CD14-positive monocyte (primary cell): ENCODE results near the gene OLR1. TPM values are rescaled to one million over a fixed set of nuclear protein-coding genes. Genes with fewer than 3 reads are reported as not detected.

ENCODE experiments used
- DNase-seq, 3 donors: peaks; one replicate each; pipeline ENCODE4 v3.0.0-alpha.2; 2011 to 2022
- H2AFZ ChIP-seq: 2 replicates; pipeline ENCODE4 v1.6.0; 2012; ENCODE audit warnings: mild to moderate bottlenecking, low read depth, low read length, inconsistent platforms; ENCODE audit not compliant: insufficient read depth, poor library complexity, severe bottlenecking
- H3K27ac ChIP-seq, 2 donors: 1 replicate in 1 of 2; 2 replicates in 1 of 2; pipeline ENCODE4 v1.5.1; 2012 to 2013; ENCODE audit warnings: low read length in 2 of 2, control low read depth in 1 of 2, inconsistent platforms in 1 of 2, low read depth in 1 of 2, mild to moderate bottlenecking in 1 of 2
- H3K27me3 ChIP-seq, 2 donors: one replicate each; pipeline versions ENCODE4 v1.6.0 to v1.6.1; 2011 to 2013; ENCODE audit warnings: low read length in 2 of 2; ENCODE audit not compliant: control insufficient read depth in 2 of 2, insufficient read depth in 2 of 2
- H3K36me3 ChIP-seq, 2 donors: replicated peaks in 1 of 2; 1 replicate in 1 of 2; 2 replicates in 1 of 2; pipeline versions ENCODE4 v1.5.1 to v1.6.1; 2012 to 2013; ENCODE audit warnings: low read length in 2 of 2, control low read depth in 1 of 2, inconsistent platforms in 1 of 2, mild to moderate bottlenecking in 1 of 2; ENCODE audit not compliant: insufficient read depth in 2 of 2, control insufficient read depth in 1 of 2
- H3K4me1 ChIP-seq, 2 donors: 1 replicate in 1 of 2; 2 replicates in 1 of 2; pipeline versions ENCODE4 v1.5.1 to v1.6.1; 2012 to 2013; ENCODE audit warnings: low read length in 2 of 2, control low read depth in 1 of 2, inconsistent platforms in 1 of 2, mild to moderate bottlenecking in 1 of 2, moderate library complexity in 1 of 2; ENCODE audit not compliant: insufficient read depth in 2 of 2, control insufficient read depth in 1 of 2
- H3K4me2 ChIP-seq: replicated peaks from 2 replicates; pipeline ENCODE3; 2012; ENCODE audit warnings: low read length, moderate library complexity, mild to moderate bottlenecking; ENCODE audit not compliant: poor library complexity, severe bottlenecking; ENCODE audit errors: extremely low read depth
- H3K4me3 ChIP-seq, 3 experiments: fragments of 200-600 bp in 1 of 3; sonication (generic) in 1 of 3; replicated peaks in 1 of 3; 1 replicate in 2 of 3; 2 replicates in 1 of 3; pipeline ENCODE4 v1.5.1; 2011 to 2013; ENCODE audit warnings: low read length in 3 of 3, mild to moderate bottlenecking in 3 of 3, control low read depth in 2 of 3, low read depth in 2 of 3, inconsistent platforms in 1 of 3, moderate library complexity in 1 of 3
- H3K79me2 ChIP-seq: 2 replicates; pipeline ENCODE4 v1.6.0; 2012; ENCODE audit warnings: mild to moderate bottlenecking, control low read depth, inconsistent platforms, low read length, moderate library complexity; ENCODE audit not compliant: insufficient read depth
- H3K9ac ChIP-seq: 2 replicates; pipeline ENCODE4 v1.6.0; 2017; ENCODE audit warnings: low read length, mild to moderate bottlenecking; ENCODE audit not compliant: insufficient read depth, poor library complexity, severe bottlenecking
- H3K9me3 ChIP-seq, 2 donors: replicated peaks in 1 of 2; 1 replicate in 1 of 2; 2 replicates in 1 of 2; pipeline versions ENCODE4 v1.5.1 to v1.6.1; 2012 to 2013; ENCODE audit warnings: low read length in 2 of 2, control low read depth in 1 of 2; ENCODE audit not compliant: control insufficient read depth in 1 of 2, insufficient read depth in 1 of 2
- H4K20me1 ChIP-seq: 2 replicates; pipeline ENCODE4 v1.6.0; 2012; ENCODE audit warnings: mild to moderate bottlenecking, low read length, control low read depth, moderate library complexity; ENCODE audit not compliant: insufficient read depth
- H3K27ac Mint-ChIP-seq, 7 donors: one replicate each; pipeline ENCODE4 v1.8.0; 2020; ENCODE audit warnings: mild to moderate bottlenecking in 7 of 7, mixed read lengths in 7 of 7, moderate library complexity in 6 of 7, inconsistent platforms in 2 of 7
- H3K27me3 Mint-ChIP-seq, 3 donors: one replicate each; pipeline ENCODE4 v1.8.0; 2021 to 2022; ENCODE audit warnings: low read depth in 3 of 3, mild to moderate bottlenecking in 3 of 3, mixed read lengths in 3 of 3, moderate library complexity in 3 of 3, inconsistent platforms in 1 of 3
- H3K36me3 Mint-ChIP-seq, 2 donors: one replicate each; pipeline ENCODE4 v1.8.0; 2020; ENCODE audit warnings: mixed read lengths in 2 of 2, inconsistent platforms in 1 of 2, mild to moderate bottlenecking in 1 of 2
- H3K4me1 Mint-ChIP-seq: one replicate; pipeline ENCODE4 v1.8.0; 2020; ENCODE audit warnings: mild to moderate bottlenecking, mixed read lengths
- H3K4me3 Mint-ChIP-seq, 2 donors: one replicate each; pipeline ENCODE4 v1.8.0; 2020; ENCODE audit warnings: mild to moderate bottlenecking in 2 of 2, mixed read lengths in 2 of 2, moderate library complexity in 1 of 2
- H3K9me3 Mint-ChIP-seq, 7 donors: one replicate each; pipeline ENCODE4 v1.8.0; 2020 to 2022; ENCODE audit warnings: mixed read lengths in 7 of 7, mild to moderate bottlenecking in 6 of 7, moderate library complexity in 6 of 7, inconsistent platforms in 2 of 7
- WGBS: methylation state at CpG from one replicate; pipeline ENCODE4 v1.1.5; 2013; ENCODE audit warnings: missing lambda C conversion rate; ENCODE audit not compliant: insufficient coverage; 5-methylcytosine and 5-hydroxymethylcytosine counted together
- intact Hi-C, 2 donors: fragments of 100-400 bp; cut with micrococcal nuclease; formaldehyde crosslinking; loops; one replicate each; pipeline versions ENCODE4 v1.15.0 to v1.15.1; 2023
- polyA plus RNA-seq, 3 donors: library from polyadenylated mRNA; depleted of rRNA in 1 of 3; unstranded in 2 of 3; stranded (reverse) in 1 of 3; fragments of 300-500 nt in 2 of 3; fragments of >200 nt in 1 of 3; fragmentation: Illumina TruSeq in 2 of 3; gene quantifications; 1 replicate in 2 of 3; 2 replicates in 1 of 3; pipeline ENCODE4 v1.2.3, GENCODE V29; 2012 to 2021
- TF ChIP-seq, protein P1 (sequence below): fragments of 200-600 bp; IDR thresholded peaks from one replicate; pipeline ENCODE4 v1.8.0; 2022; ENCODE audit warnings: antibody characterized with exemption, mild to moderate bottlenecking

The OLR1 gene
- polyA plus RNA-seq, 3 donors, result 0.88 to 12.9 (median 0.99) TPM

DNA sequence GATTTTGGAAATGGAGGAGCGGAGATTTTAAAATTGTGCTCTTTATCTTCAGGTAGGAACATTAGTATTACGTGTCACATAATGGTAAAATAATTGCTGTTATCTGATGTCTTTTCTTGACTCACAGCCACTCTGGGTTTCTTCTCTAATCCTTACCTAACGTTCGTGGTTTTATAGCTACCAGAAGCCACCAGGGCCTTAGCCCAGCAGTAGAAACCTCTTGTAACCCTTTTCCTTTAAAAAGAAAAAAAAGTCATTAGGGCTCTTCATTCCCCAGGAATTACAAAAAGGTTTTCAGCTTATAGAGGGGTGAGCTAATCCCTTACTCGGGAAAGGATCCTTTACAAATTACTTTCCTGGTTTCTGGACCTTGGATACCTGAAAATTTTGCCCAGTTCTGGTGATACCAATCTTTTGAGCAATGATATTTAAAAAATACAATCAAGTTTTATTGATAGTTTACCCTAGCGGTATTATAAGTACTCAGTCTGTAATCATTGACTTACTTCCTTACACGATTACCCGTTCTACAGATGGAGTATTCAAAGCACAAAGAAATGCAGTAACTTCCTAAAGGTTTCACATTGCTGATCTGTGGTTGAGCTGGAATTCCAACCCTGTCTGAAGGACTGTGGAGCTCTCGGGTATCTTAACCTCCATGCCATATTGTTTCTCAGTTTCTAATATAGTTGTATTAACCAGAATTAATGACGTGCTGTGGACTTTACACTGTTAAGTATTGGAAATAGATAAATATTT is 42.4 kb upstream of the OLR1 start:
- Mint-ChIP-seq H3K9me3 (peaks cover 0 to 2% (median 0%) of the 10 kb centered on the region in 7 donors), H3K4me1 (peaks cover 17% of the 10 kb centered on the region), H3K4me3 (peak overlapping the region; percentile 96 to 99), H3K27ac (peak overlapping the region; percentile 99 to 100 (median 99)), H3K36me3 (peaks cover 33 to 34% of the 10 kb centered on the region in 2 donors), H3K27me3 (peaks cover 1 to 4% (median 3%) of the 10 kb centered on the region in 3 donors)
- H3K27me3 ChIP-seq, result no peaks in the 10 kb centered on the region
- H3K4me2 ChIP-seq, result peak overlapping the region; percentile 84
- DNase-seq, result no peak
- H3K4me1 ChIP-seq, result peaks cover 18 to 25% of the 10 kb centered on the region in 2 donors
- H3K9me3 ChIP-seq, result no peaks in the 10 kb centered on the region
- TF ChIP-seq, protein P1, sequence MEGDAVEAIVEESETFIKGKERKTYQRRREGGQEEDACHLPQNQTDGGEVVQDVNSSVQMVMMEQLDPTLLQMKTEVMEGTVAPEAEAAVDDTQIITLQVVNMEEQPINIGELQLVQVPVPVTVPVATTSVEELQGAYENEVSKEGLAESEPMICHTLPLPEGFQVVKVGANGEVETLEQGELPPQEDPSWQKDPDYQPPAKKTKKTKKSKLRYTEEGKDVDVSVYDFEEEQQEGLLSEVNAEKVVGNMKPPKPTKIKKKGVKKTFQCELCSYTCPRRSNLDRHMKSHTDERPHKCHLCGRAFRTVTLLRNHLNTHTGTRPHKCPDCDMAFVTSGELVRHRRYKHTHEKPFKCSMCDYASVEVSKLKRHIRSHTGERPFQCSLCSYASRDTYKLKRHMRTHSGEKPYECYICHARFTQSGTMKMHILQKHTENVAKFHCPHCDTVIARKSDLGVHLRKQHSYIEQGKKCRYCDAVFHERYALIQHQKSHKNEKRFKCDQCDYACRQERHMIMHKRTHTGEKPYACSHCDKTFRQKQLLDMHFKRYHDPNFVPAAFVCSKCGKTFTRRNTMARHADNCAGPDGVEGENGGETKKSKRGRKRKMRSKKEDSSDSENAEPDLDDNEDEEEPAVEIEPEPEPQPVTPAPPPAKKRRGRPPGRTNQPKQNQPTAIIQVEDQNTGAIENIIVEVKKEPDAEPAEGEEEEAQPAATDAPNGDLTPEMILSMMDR, result no peak
- peak overlapping the region; percentile 99 for H3K9ac ChIP-seq
- H3K27ac ChIP-seq, result peak overlapping the region in 1 of 2 donors; percentile 99
- peak overlapping the region; percentile 88 to 95 (median 94) for H3K4me3 ChIP-seq
- H2AFZ ChIP-seq, result no peak overlapping the region
- peaks cover 11 to 20% of the 10 kb centered on the region in 2 donors for H3K36me3 ChIP-seq
- 100% methylated on average over 1 of the region's 10 CpGs for WGBS
- intact Hi-C loops, result loop anchor here in 1 of 2 donors (10.0 kb wide), 3 partner anchors 60 to 350 kb away; partner anchors contain the start of gene CLEC2B
- H3K79me2 ChIP-seq, result peaks cover 3% of the 10 kb centered on the region
- H4K20me1 ChIP-seq, result peaks cover 32% of the 10 kb centered on the region

DNA sequence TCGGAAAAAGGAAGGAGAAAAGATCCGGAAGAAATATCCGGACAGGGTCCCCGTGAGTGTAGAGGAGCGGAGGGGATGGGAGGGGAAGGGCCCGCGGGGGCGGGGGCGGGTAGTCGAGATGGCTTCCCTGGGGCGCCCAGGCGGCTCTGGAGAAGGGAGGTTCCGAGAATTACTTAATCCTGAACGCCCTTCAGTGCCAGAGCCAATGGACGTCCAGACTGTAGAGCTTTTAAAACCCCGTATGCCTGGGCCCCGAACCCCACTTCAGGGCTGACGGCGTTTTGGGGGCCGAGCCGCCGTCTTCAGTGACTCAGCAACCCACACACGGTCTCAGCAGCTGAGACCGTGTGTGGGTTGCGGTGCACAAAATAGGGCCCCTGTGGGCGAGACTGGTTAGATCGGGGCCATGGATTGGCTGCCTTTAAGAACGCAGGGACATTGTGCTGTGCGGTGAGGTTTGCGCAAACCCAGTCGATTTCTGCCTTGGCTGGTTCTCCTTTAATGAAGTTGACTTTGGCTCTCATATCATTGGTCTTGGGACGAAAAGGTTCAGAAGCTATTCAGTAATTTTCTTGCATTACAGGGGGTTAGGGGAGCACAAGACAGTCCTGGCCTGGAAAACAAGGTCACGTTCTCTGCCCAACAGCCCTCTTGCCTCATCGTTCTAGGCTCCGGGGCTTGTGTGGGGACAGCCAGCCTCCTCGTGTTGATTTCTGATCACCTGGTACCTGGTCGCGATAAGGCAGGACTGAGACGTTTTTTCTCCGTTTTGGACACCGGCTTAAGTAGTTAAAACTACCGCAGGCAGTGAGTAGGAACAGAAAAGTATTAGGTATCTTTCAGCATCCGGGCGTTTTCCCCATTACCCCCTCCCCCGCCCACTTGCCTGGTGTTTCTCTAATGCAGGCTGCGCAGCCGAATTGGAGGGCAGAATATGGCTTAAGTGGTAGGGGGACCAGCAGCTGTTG is 41.5 kb upstream of the OLR1 start:
- Histone ChIP-seq H3K4me2 (peak overlapping the region; percentile 84), H3K79me2 (peaks cover 3% of the 10 kb centered on the region), H3K4me1 (peaks cover 18 to 25% of the 10 kb centered on the region in 2 donors), H3K9me3 (no peaks in the 10 kb centered on the region), H3K27ac (peak overlapping the region; percentile 99 to 100), H2AFZ (no peak overlapping the region), H3K9ac (peak overlapping the region; percentile 99), H4K20me1 (peaks cover 32% of the 10 kb centered on the region), H3K36me3 (peaks cover 5 to 12% of the 10 kb centered on the region in 2 donors), H3K27me3 (no peaks in the 10 kb centered on the region), H3K4me3 (peak overlapping the region; percentile 88 to 95 (median 94))
- under 1% methylated on average over 36 of the region's 47 CpGs for WGBS
- peak; percentile 88 to 93 (median 90) for DNase-seq
- H3K36me3 Mint-ChIP-seq, result peaks cover 29 to 30% of the 10 kb centered on the region in 2 donors
- H3K27ac Mint-ChIP-seq, result peak overlapping the region; percentile 99 to 100 (median 99)
- peaks cover 0 to 2% (median 0%) of the 10 kb centered on the region in 7 donors for H3K9me3 Mint-ChIP-seq
- H3K4me1 Mint-ChIP-seq, result peaks cover 17% of the 10 kb centered on the region
- peak overlapping the region; percentile 96 to 99 for H3K4me3 Mint-ChIP-seq
- TF ChIP-seq, protein P1, result no peak
- intact Hi-C loops, result loop anchor here in 1 of 2 donors (10.0 kb wide), 3 partner anchors 59 to 349 kb away; partner anchors contain the start of gene CLEC2B
- peaks cover 1 to 6% (median 3%) of the 10 kb centered on the region in 3 donors for H3K27me3 Mint-ChIP-seq
